Right lobe of liver (tissue), 4 donors: ENCODE data around the gene CSPG5.

Source experiments
- POLR2A ChIP-seq: fragments of 450-650 bp; IDR thresholded peaks from one replicate; pipeline ENCODE4 v1.6.1; 2017; ENCODE audit warnings: antibody characterized with exemption, mild to moderate bottlenecking
- TF ChIP-seq, protein P1 (sequence below), 4 donors: fragments of 200-600 bp in 3 of 4; fragments of 450-650 bp in 1 of 4; IDR thresholded peaks; one replicate each; pipeline versions ENCODE4 v1.5.1 to v1.8.0; 2016 to 2022; ENCODE audit warnings: antibody characterized with exemption in 4 of 4, mild to moderate bottlenecking in 2 of 4
- donor health status: DM: no; HTN: no; CAD: no.
- donor health status: DM: no; HTN: no; CAD: no.
- donor health status: DM: no; HTN: yes; CAD: no.

DNA sequence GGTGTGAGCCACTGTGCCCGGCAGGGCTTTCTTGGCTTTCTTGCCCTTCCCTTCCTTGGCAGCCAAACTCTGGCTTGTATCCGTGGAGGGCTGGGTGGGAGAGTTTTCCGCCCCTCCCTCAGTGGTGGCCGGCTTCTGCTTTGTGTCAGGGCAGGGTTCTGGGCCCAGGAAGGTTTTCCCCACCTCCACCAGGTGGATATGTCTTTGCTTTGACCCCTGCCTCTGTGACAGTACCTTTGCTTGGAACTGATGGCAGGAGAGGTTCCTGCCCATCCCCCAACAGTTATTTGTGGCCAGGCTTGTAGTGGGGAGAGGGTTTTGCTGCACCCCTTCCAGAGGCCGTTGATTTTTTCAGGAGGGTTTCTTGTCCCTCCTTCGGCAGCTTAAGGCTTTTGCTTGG lies 24.3 kb downstream of the CSPG5 start:
- TF ChIP-seq, protein P1, sequence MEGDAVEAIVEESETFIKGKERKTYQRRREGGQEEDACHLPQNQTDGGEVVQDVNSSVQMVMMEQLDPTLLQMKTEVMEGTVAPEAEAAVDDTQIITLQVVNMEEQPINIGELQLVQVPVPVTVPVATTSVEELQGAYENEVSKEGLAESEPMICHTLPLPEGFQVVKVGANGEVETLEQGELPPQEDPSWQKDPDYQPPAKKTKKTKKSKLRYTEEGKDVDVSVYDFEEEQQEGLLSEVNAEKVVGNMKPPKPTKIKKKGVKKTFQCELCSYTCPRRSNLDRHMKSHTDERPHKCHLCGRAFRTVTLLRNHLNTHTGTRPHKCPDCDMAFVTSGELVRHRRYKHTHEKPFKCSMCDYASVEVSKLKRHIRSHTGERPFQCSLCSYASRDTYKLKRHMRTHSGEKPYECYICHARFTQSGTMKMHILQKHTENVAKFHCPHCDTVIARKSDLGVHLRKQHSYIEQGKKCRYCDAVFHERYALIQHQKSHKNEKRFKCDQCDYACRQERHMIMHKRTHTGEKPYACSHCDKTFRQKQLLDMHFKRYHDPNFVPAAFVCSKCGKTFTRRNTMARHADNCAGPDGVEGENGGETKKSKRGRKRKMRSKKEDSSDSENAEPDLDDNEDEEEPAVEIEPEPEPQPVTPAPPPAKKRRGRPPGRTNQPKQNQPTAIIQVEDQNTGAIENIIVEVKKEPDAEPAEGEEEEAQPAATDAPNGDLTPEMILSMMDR (IDR thresholded peaks at IDR 0.05) = no peak
- no peak for TF ChIP-seq POLR2A
